CMK (cell line): ENCODE data around the gene ABR.
"Not testable (repeated sequence)": the region's sequence is repeated elsewhere in the genome, so short reads cannot be mapped to it uniquely, and the experiment has no call there.

ENCODE experiments used
- DNase-seq: peaks from one replicate; pipeline ENCODE4 v3.0.0-alpha.2; 2010; ENCODE audit warnings: low read depth

Gene ABR

DNA sequence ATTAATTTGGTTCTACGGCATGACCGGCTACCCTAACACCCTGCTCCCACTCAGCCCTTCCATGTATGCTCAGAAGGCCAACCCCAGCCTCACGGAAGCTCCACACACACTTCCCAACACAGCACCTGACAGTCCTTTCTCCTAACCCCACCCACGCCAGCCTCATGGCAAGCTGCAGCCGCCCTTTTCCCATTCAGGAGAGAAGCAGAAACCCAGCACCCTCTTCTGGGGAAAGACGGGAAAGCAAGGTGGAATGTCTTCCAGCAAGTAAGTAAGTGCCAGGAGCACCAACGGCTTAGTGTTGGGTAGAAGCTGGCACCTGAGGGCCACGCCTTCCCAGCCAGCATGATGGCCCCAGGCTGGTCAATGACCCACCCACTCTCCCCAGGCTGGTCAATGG lies 32.1 kb downstream of the ABR start:
- no peak for DNase-seq

DNA sequence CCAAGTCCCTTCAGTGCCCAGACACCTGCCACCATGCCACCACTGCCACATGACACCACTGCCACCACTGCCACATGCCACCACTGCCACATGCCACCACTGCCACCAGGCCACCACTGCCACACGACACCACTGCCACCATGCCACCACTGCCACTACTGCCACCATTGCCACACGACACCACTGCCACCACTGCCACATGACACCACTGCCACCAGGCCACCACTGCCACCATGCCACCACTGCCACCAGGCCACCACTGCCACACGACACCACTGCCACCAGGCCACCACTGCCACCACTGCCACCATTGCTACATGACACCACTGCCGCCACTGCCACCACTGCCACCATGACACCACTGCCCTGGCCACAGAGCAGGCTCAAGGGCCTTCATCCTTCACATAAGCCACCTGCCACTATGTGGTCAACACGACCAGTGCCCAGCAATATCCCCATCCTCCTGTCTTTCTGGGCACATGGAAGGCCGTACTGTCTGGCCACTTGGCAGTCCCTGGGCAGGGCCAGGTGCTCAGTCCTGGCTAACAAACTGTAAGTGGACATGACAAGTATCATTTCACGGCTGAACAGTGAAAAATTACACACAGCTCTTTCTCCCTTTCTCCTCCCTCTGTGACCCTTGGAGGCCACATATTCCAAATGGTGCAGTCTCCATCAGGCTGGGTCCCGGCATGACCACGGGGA lies 33.1 kb downstream of the ABR start:
- no peak for DNase-seq

- DNase-seq: no peak
Measured at GRCh38 chr17:1145311-1145986, 34.3 kb downstream of the ABR start.

DNA sequence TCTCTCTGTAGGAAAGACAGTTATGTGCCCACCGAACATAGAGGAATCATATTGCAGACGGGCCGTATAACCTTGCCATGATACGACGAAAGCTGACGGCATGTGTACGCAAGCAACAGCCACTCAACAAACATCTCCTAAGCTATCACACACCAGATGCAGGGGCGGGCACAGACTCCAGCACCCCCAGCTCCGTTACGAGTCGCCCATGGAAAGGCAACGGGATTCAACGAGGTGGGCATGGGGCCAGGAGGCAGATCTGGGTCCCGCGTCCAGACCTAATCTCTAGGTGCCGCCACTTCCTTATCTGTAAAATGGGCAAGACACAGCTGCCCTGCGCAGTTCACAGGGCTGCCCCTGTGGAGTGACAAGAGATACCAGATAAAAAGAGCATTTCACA lies 35.6 kb downstream of the ABR start:
- no peak for DNase-seq

DNA sequence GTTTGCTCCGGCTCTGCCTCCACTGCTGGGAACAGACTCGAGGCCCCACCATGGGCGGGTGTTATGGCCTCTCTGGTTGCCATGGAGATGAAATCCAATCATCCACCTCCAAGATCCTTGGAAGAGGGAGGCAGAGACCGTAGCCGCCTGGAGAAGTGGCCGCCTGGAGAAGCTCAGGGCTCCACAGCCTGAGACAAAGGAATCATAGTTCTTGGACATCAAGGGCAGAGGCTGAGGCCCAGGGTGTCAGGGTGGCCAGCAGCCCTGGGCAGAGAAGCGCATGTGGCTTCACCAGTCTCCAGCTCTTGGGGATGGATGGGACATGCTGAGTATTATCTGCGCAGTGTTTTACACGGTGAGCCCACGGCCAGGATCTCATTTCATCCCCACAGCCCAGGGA lies 36.2 kb downstream of the ABR start:
- DNase-seq: no peak

DNA sequence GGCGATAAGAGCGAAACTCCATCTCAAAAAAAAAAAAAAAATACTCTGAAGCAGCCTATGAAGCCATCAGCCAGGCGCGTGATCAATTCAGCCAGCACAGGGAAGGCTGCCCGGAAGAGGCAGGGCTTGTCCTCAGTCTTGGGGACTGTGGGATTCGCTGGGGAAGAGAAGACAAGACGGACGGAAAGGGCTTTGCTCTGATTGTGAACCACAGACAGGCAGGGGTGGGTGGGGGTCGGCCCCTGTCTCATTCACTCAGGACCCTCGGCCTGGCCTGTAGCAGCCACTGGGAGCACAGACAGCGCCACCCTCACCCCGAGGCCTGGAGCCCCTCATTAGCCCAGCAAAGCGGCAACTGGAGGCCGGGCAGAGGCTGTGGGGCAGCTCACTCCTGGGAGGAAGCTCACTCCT lies 37.2 kb downstream of the ABR start:
- DNase-seq: no peak

DNA sequence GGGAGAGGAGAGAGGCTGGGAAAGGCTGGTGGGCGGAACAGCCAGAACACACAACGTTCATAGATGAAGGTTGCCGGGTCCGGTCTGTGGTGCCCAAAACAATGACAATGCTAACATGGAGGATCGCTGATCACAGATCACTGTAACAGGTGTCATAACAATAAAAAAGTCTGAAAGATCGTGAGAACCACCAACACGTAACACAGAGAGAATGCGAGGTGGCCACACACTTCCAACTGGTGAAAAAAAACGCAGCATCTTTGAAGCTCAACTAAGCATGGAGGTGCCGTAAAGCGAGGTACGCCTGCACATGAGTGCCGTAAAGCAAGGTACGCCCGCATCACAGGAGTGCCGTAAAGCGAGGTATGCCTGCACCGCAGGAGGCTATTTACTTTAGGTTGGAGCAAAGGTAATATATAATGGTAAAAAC lies 42.3 kb downstream of the ABR start:
- DNase-seq: no peak

- no peak for DNase-seq
Measured at GRCh38 chr17:1136748-1137147, 43.0 kb downstream of the ABR start.

GRCh38 chr17:1134634-1135324 lies 45.0 kb downstream of the ABR start:
- no peak for DNase-seq

DNA sequence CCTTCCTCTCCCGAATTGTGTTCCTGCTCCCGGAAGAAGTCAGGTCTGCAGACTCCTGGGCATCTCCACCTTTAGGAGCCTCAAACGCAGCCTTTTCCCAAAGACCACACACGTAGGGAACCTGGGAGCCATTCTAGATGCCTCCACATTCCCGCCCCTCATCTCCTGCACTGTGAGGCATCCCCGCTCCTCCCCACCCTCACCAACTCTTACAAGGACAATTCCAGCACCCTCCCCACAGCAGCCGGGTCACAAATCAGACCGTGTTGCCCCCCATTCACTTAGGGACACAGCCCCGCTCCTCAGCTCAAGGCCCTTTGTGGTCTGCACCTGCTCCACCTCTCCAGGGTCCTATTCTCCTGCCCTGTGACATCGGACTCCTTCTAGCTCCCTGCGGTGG lies 49.6 kb downstream of the ABR start:
- DNase-seq: no peak

DNA sequence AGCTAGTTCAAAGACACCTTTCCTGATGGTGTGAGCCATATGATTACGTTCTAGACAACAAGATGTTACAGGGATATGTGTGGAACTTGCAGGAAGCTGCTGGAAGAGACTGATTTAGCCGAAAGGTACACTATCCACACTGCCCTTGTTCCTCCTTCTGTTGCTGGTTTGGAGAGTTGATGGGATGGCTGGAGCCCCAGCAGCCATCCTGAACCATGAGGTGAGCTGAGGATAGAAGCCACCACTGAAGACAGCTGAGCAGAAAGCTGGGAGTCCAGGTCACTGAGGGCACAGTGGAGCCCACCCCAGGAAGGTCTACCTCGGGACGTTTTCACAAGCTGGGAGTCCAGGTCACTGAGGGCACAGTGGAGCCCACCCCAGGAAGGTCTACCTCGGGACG lies 51.3 kb downstream of the ABR start:
- not testable (repeated sequence) for DNase-seq

DNA sequence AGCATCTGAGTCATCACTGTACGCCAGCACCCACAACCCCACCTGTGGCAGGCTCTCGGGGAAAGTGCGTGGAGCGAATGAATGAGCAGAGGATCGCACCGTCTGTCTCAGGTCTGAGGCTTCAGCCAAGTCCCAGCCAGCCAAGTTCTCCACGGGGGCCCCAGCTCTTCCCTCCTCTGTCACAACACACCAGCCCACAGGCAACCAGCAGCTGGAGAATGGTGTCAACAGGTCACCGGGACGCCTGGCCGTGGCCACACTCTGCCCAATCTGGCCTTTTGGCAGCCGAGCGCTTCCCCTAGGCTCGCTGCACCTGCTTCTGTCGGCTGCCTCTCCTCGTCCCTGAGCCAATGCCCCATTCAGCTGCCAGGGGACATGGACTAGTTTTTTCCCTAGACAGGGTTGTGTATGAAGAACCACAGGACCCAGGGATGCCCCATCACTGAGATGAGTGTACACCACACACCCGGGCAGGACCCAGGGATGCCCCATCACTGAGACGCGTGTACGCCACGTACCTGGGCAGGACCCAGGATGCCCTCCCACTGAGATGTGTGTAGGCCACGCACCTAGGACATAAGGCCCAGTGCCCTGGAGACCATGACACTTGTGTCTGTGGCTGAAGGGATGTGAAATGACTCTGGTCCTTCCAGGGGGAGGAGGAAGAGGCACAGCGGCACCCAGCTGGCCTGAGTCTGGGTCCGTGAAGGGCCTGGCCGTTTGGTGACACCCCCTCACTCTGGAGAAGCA lies 52.8 kb downstream of the ABR start:
- DNase-seq: no peak

DNA sequence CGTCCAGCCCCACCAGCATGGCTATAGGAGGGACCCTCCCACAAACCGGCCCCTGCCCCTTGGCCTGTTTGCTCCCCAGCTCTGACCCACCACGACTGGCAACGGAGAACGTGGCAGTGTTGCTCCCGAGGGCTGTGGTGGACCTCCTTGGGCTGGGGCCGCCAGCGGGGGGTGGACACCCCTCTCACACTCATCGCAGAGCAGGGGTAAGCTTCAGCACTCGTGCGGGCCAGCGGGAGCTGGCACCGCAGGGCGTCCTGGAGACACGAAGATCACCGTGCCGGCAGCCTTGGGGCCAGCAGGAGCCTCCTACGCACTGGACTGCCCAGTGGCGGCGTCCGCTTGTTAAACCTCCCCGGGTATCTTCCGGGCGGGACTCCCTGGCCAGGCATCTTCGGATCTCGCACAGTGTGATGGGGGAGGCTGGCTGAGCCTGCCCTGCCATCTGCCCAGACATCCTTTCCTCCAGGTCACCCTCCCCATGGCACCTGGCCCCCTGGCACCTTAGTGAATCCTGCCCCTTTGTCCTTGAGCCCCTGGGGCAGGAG lies 53.5 kb downstream of the ABR start:
- no peak for DNase-seq

DNA sequence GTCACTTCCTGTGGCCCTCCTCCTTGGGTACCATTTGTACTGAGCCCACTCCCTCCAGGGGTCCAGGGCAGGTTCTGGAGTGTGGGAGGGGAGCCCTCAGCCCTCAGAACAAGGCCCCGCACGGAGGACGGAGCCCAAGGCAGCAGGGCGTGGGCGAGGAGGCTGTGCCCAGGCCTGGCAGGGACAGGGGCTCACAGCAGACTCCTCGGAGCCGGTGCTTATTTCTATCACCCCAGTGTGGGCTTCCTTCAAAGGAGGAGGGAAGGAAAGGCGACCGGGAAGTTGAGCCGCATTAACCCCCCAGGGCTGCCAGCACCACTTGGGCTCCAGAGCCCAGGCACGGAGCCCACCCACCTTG lies 54.0 kb downstream of the ABR start:
- DNase-seq: no peak

DNA sequence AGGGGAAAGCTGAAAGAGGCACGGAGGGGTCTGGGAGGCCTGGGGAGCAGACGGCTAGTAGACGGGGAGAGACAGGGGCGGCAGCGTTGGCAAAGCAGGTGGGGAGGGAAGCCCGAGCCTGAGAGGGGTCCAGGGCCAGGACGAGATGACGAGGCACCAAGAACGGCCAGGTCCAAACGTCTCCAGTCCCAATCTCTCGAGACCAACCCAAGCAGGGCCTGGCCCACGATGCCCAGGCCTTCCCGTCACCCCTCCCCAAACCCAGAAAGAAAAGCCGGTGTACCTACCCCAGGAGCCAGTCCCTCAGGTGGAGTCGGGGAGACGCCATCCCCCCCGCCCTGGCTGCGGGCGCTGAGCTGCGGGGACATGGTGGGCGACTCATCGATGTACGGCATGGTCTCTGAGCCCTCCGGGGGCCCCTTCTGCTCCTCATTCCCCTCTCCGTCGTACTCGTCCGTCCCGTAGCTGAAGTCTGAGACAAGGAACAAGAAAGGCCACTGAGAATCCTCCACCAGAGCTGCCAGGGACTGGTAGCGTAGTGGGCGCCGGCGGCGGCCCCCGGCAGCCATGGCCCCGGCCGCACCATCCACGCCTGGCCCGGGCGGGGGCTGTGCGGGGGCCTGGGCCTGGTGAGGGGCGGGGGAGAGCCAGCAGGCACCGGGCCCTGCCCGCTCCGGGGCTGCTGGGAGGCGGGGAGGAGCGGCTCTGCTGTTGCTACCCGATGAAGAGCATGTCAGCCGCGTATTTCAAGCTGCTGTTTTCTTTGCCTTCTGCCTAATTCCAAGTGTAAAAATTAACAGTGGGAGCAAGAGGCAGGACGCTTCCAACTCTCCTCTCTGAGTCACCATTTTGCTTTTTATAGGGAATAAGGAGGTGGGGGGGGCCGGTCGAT lies 54.6 kb downstream of the ABR start:
- no peak for DNase-seq

GRCh38 chr17:1123921-1124715 lies 55.7 kb downstream of the ABR start:
- DNase-seq: no peak

DNA sequence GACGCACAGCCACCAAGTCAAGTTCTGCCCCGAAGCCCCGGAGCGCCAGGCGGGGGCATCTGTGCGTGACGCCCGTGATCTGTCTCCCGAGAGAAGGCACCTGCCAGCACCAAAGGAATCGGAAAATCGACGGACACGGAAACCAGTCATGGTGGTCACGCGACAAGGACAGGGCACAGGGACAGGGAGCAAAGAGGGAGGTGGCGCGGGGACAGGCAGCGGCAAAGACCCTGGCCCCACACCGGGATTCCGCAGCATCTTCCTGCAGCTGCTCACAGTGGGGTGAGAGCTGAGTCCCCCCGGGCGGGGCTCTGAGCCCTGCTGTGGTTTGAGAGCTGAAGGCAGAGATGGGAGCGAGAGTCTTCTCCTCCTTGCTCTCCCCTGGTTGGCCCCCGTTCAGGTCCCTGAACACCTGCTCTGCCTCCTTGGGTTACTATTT lies 56.4 kb downstream of the ABR start:
- no peak for DNase-seq

DNA sequence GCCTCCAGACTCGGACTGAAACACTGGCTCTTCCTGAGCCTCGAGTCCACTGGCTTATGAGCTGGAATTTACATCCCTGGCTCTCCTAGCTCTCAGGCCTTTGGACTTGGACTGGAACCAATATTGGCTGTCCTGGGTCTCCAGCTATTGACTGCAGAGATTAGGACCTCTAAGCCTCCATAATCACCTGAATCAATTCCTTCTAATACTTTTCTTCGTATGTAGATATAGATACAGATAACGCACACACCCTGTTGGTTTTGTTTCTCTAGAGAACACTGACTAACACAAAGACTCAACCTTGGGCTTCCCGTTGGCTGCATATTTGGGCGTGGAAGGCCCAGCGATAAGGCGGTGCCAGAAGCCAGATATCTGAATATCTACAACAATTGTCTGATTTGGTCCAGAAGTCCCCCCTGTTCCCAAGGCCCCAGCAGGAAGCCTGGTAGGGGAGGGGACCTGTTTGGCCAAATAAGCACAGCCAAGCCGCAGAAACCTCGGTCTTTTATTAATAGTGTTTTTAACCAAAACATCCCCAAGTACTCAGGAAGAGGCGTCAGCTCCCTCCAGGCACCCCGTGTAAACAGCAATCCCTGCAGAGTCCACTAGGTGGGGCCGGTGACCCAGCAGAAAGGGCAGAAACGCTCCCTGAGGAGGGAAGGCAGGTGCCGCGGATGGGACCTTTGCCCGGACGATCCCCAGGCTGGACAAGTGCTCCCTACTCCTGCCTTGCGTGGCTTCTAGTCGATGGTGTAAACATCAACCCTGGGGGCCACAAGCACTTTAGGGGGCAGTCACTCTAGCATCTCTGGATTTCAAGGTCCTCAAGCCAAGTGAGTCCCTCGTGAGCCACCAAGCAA lies 57.0 kb downstream of the ABR start:
- no peak for DNase-seq

- DNase-seq: not testable (repeated sequence)
Measured at GRCh38 chr17:1121442-1121817, 58.4 kb downstream of the ABR start.
